T-helper 1 cell treated with Interleukin-12 subunit alpha and Interleukin-12 subunit beta and Interleukin-4 antibody, amounts not matched to agents 30 μg/mL and 1 μg/mL, for 36 hours (primary cell): ENCODE results near the gene CDC5L.
A peak's percentile ranks its signal among the peaks of the same experiment; 100 is the strongest.
"Not testable (repeated sequence)": the region's sequence is repeated elsewhere in the genome, so short reads cannot be mapped to it uniquely, and the experiment has no call there.

ENCODE experiments used
- H3K27ac Mint-ChIP-seq: one replicate; pipeline ENCODE4 v1.8.0; 2021; ENCODE audit warnings: mild to moderate bottlenecking, mixed read lengths
- H3K27me3 Mint-ChIP-seq: one replicate; pipeline ENCODE4 v1.8.0; 2021; ENCODE audit warnings: low read depth, mixed read lengths
- H3K36me3 Mint-ChIP-seq: one replicate; pipeline ENCODE4 v1.8.0; 2021; ENCODE audit warnings: low read depth, mixed read lengths
- H3K4me1 Mint-ChIP-seq: one replicate; pipeline ENCODE4 v1.8.0; 2021; ENCODE audit warnings: low read depth, mixed read lengths
- H3K4me3 Mint-ChIP-seq: one replicate; pipeline ENCODE4 v1.8.0; 2021; ENCODE audit warnings: mild to moderate bottlenecking, moderate library complexity, mixed read lengths
- H3K9me3 Mint-ChIP-seq: one replicate; pipeline ENCODE4 v1.8.0; 2021; ENCODE audit warnings: mixed read lengths

Gene CDC5L

DNA sequence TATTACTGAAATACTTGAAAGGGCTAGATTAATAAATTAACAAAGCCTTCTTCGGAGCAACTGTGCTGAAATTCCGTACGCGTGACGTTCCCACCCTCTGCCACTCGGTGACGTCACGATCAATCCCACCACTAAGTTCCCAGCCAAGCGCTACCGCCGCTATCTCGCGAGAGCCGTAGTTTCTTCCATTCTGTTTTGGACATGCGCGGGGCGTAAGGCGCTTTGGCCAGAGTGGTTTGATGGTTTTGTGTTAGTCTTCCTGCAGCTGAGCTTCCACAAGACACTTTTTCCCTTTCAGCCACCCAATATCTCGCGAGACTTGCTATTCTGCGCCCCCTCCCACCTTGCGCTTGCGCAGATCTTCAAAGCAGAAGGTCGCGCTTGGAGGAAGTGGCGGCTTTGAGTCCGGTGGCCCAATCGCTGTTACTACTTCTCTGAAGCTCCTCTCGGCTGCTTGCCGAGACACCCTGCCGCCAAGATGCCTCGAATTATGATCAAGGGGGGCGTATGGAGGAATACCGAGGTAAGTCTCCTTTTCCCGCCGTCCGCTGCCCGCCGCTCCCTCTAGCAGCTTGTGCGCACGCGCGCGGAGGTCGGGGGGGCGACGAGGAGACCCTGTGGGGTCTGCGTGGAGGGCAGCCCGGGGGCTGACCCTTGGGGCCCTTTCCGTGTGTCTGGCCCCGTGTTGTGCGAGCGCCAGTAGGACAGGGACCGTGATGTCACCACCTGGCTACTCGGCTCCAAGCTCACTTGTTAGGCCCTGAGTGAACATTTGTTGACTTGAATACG, at the start of gene CDC5L:
Gene CDC5L (plus strand): TSS at position 361 of the 789 bp plus-strand sequence. CDS start 118 bp downstream, at position 479.
- peaks cover 39% of the 10 kb centered on the region for H3K4me1 Mint-ChIP-seq
- peaks cover 22% of the 10 kb centered on the region for H3K27me3 Mint-ChIP-seq
- peaks cover 22% of the 10 kb centered on the region for H3K36me3 Mint-ChIP-seq
- H3K9me3 Mint-ChIP-seq: no peaks in the 10 kb centered on the region
- peak within 1 kb of the TSS; percentile 98 for H3K27ac Mint-ChIP-seq
- peak within 1 kb of the TSS; percentile 98 for H3K4me3 Mint-ChIP-seq

DNA sequence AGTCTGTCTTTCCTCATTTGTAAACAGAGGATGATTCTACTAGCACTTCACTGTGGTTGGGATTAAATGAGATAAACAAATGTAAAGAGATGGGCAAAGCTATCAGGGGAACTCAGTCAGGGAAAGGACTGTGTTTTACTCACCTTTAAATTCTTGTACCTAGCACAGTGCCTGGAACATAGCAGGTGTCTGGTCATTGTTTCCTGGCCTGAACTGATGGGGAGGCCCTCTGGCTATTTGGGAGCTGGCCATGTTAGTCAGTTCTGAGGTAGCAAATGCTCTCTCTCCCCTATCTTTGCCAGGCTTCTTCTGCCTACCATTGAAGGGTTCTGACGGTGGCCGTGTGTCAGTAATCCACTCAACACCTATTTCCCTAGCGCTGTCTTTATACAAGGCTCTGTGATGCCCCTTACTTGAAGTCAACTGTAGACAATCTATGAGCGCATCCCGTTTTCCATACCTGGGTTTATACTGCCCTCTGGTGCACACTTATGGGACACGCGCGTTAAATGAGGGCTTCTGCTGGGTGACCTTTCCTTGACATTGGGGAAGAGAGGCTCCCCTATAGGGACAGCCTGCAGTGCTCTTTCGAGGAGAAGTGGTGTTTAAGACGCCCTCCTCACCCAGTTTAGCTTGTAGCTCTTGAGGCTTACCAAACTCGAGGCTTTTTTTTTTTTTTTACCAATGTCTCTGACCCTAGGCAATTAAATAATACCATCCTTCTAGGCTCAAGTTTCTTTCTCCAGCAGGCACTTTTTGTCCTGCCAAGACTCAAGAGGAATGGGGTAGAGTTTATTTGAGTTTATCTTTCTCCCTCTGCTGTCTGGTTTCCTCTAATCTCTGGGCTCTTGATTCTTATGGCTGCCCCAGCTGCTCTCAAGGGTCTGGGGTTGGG, 49.0 kb upstream of the CDC5L start:
- no peaks in the 10 kb centered on the region for H3K36me3 Mint-ChIP-seq
- no peaks in the 10 kb centered on the region for H3K4me1 Mint-ChIP-seq
- peaks cover 27% of the 10 kb centered on the region for H3K27me3 Mint-ChIP-seq
- no peak overlapping the region for H3K4me3 Mint-ChIP-seq
- no peaks in the 10 kb centered on the region for H3K9me3 Mint-ChIP-seq
- H3K27ac Mint-ChIP-seq: no peak overlapping the region

DNA sequence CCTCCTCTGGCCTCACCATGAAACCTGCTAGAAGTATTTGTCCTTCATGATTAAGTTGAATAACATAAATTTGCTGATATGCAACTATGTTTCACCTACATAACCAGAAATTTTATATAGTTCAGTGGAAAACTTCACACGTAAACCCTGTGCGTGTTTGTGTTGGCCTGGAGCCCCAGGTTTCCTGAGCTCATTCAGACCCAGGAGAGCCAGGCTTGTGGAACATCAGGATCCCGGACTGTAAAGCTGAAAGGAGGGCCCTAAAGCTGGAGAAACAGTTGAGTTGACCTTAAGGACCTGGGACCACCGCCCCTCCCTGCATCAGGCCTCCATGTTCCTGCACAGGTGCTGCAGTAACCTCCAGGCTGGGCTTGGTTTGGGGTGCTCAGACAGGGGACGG, 48.2 kb upstream of the CDC5L start:
- H3K4me1 Mint-ChIP-seq: no peaks in the 10 kb centered on the region
- H3K9me3 Mint-ChIP-seq: no peaks in the 10 kb centered on the region

DNA sequence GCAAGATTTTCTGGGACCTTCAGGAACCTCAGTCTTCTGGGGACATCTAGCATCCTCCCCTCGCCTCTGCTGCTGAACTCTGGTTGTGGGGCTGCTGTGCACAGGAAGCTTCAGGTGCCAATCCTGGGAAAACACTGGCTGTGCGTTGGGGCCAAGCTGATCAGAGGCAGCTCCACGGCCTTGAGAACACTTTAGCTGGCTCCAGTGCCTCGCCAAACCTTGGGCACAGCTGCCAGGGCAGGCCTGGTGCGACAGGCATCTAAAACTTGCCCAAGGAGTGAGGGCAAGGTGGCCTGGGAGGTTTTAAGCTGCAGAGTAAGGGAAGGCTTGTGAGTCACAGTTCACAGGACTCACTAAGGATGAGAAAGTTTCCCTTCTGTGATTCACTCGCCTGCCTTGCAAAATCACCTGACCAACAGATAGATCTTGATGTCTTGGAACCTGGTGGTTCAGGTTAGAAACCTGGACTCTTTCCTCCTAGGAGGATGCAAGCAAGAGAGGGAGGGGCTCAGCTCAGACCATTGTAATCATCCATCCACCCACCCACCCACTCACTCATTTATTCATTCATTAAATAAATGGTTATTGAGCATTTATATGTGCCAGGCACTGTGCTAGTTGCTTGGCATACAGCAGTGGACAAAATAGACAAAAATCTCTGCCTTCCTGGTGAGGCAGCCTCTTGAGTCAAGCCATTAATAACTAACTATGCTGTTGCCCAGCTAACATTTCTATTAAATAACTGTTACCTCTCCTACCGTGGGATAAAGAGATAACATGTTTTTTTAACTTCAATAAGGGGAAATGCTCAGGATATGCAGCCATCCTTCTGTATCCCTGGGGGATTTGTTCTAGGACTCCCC, 47.5 kb upstream of the CDC5L start:
- peaks cover 39% of the 10 kb centered on the region for H3K27me3 Mint-ChIP-seq
- H3K4me3 Mint-ChIP-seq: no peak overlapping the region
- H3K36me3 Mint-ChIP-seq: no peaks in the 10 kb centered on the region
- no peak overlapping the region for H3K27ac Mint-ChIP-seq
- H3K9me3 Mint-ChIP-seq: no peaks in the 10 kb centered on the region
- no peaks in the 10 kb centered on the region for H3K4me1 Mint-ChIP-seq

More for the DNA sequence above, 48.2 kb upstream of the CDC5L start:
- H3K4me3 Mint-ChIP-seq: no peak overlapping the region
- H3K36me3 Mint-ChIP-seq: no peaks in the 10 kb centered on the region
- peaks cover 32% of the 10 kb centered on the region for H3K27me3 Mint-ChIP-seq
- no peak overlapping the region for H3K27ac Mint-ChIP-seq

DNA sequence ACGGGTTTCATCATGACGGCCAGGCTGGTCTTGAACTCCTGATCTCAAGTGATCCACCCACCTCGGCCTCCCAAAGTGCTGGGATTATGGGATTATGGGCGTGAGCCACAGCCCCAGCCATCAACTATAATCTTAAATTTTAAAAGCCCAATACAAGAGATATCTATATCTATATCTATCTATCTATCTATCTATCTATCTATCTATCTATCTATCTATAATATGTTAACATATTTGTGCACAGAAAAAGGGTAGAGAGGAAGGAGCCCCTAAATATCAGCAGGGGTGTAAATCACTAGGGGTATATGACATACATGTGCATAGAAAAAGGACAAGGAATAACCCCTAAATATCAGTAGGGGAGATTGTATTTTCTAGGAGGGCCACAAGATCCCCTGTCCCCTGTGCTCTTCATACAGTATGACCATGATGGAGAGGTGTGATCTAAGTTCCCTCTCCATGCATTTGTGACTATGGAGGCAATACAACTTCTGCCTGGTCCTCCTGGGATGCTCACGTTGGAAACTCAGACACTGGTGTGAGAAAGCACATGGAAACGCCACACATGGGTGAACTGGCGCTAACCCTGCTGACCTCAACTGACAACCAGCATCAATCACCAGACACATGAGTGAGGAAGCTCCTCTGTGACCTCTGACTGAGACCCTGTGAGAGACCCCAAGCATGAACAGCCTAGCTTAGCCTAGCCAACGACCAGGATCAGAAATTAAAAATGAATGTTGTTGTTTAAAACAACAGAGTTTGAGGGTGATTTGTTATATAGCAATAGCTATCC, 46.2 kb upstream of the CDC5L start:
- Mint-ChIP-seq H3K27me3 (peaks cover 46% of the 10 kb centered on the region), H3K4me1 (no peaks in the 10 kb centered on the region), H3K36me3 (no peaks in the 10 kb centered on the region), H3K9me3 (no peaks in the 10 kb centered on the region), H3K27ac (no peak overlapping the region), H3K4me3 (no peak overlapping the region)

DNA sequence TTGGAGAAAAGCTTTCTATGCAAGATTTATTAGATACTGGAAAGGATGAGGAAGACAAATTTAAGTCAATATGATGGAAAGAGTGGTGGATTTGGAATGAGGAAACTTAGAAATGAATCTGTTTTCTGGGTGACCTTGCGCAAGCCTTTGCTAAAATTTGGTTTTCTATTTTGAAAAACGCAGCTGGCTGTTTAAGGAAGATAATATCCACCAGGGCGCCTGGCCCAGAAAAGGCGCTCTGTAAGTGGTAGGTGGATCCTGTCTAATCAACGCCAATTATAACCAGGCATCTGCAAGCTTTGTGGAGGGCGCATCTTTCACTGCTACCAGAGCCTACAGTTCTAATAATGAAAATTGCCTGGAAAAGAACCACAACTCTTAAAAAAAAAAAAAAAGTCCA, 45.5 kb upstream of the CDC5L start:
- H3K9me3 Mint-ChIP-seq: no peaks in the 10 kb centered on the region
- H3K36me3 Mint-ChIP-seq: no peaks in the 10 kb centered on the region
- peaks cover 46% of the 10 kb centered on the region for H3K27me3 Mint-ChIP-seq
- H3K27ac Mint-ChIP-seq: no peak overlapping the region
- no peak overlapping the region for H3K4me3 Mint-ChIP-seq
- no peaks in the 10 kb centered on the region for H3K4me1 Mint-ChIP-seq

DNA sequence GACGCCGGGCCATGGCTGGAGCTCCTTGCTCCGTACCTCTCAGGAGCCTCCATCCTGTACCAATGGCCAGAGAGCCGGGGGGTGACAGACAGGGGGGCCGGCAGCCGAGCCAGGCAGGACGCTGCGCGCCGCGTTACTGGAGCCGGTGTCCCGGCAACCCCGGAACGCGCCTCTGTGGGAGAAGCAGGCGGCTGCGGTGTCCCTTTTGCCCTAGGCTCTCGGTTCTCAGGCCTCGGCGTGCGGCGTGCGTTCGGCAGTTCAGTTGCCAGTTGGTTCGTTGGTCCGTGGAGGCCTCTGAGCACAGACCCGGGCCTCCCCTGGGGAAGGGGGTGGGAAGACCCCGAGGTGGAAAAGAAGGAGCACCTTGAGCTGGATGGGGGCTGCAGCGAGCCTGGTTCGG, 45.0 kb upstream of the CDC5L start, which contains the start of gene SPATS1:
Gene SPATS1 (plus strand): TSS at position 162 of the 400 bp plus-strand sequence. CDS start 446 bp downstream, outside the sequence.
- H3K27me3 Mint-ChIP-seq: peaks cover 46% of the 10 kb centered on the region
- H3K36me3 Mint-ChIP-seq: no peaks in the 10 kb centered on the region
- H3K9me3 Mint-ChIP-seq: no peaks in the 10 kb centered on the region
- no peaks in the 10 kb centered on the region for H3K4me1 Mint-ChIP-seq
- no peak within 1 kb of the TSS for H3K4me3 Mint-ChIP-seq
- H3K27ac Mint-ChIP-seq: no peak within 1 kb of the TSS

DNA sequence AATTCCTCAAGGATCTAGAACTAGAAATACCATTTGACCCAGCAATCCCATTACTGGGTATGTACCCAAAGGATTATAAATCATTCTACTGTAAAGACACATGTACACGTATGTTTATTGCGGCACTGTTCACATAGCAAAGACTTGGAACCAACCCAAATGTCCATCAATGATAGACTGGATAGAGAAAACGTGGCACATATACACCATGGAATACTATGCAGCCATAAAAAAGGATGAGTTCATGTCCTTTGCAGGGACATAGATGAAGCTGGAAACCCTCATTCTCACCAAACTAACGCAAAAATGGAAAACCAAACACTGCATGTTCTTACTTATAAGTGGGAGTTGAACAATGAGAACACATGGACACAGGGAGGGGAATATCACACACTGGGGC, 40.7 kb upstream of the CDC5L start:
- not testable (repeated sequence) for H3K27ac Mint-ChIP-seq, H3K4me3 Mint-ChIP-seq, H3K4me1 Mint-ChIP-seq, H3K36me3 Mint-ChIP-seq, H3K9me3 Mint-ChIP-seq
- peaks cover 42% of the 10 kb centered on the region for H3K27me3 Mint-ChIP-seq

DNA sequence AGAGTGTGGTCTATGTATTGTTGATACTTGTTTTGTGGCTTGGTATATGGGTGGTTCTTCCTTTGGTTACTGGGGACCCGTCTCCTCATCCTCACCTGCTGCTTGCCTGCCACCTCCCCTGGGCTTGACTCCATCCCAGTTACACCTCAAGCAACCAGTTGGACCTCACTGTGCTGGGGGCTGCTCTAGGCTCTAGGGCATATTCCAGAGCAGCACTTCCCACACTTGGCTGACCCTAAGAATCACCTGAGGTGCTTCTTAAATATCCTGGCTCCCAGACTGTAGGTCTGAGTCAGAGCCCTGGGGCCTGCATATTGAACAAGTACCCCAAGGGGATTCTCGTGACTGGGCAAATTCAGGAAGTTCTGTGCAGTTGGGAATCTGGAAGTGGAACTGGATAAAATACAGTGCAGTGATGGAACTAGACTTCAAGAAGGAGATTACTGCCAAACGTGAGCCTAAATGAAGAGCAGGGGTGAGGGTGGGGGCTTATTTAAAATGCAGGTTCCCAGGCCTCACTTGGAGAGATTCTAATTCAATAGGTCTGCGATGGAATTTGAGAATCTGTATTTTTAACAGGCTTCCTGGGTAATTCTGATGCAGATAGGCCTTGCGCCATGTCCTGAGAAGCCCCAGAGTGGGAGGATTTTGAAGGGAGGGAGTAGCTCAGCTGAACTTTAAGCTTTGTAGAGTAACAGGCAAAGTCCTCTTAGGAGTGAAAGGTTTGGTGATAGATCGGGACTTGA, 37.4 kb upstream of the CDC5L start:
- Mint-ChIP-seq H3K27me3 (peaks cover 11% of the 10 kb centered on the region), H3K36me3 (no peaks in the 10 kb centered on the region), H3K4me1 (no peaks in the 10 kb centered on the region), H3K27ac (no peak overlapping the region), H3K4me3 (no peak overlapping the region), H3K9me3 (no peaks in the 10 kb centered on the region)

DNA sequence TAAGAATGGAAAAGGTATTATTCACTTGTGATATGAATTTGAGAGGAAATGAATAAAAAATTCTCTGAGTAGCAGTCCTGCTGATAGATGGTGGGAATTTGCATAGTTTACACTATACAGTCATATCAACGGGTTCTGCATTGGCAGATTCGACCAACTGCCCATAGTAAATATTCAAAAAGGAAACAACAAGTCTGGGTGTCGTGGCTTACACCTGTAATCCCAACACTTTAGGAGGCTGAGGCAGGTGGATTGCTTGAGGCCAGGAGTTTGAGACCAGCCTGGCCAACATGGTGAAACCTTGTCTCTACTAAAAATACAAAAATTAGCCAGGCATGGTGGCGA, 36.9 kb upstream of the CDC5L start:
- H3K9me3 Mint-ChIP-seq, H3K4me3 Mint-ChIP-seq, H3K36me3 Mint-ChIP-seq, H3K4me1 Mint-ChIP-seq, H3K27ac Mint-ChIP-seq, H3K27me3 Mint-ChIP-seq: not testable (repeated sequence)

DNA sequence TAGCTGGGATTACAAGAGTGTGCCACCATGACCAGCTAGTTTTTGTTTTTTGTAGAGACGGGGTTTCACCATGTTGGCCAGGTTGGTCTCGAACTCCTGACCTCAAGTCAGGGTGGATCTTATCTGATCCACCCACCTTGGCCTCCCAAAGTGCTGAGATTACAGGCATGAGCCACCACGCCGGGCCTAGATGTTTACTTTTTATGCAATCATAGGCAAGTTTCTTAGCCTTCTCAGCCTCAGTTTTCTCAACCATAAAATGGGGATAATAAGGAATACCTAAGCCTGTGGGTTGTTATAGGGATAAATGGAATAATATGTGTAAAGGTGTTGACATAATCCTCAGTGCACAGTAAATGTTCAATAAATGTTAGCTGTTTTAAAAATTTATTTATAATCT, 35.2 kb upstream of the CDC5L start:
- H3K27me3 Mint-ChIP-seq: peaks cover 18% of the 10 kb centered on the region
- no peak overlapping the region for H3K27ac Mint-ChIP-seq
- no peaks in the 10 kb centered on the region for H3K36me3 Mint-ChIP-seq
- H3K4me1 Mint-ChIP-seq: no peaks in the 10 kb centered on the region
- H3K4me3 Mint-ChIP-seq: no peak overlapping the region
- no peaks in the 10 kb centered on the region for H3K9me3 Mint-ChIP-seq

DNA sequence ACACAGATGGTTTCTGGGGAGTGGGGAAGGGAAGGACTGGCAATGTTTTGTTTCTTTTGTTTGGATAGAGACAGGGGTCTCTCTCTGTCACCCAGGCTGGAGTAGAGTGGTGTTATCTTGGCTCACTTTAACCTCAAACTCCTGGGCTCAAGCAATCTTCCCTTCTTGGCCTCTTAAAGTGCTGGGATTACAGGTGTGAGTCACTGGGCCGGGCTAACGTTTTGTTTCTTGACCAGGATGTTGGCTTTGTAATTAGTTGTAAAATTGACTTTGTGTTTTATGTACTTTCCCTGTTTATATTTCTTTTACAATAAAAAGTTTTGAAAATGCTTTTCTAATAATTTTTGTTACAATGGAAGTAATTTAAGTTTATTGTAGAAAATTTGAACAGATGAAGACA, 34.2 kb upstream of the CDC5L start:
- Mint-ChIP-seq H3K9me3 (no peaks in the 10 kb centered on the region), H3K4me1 (no peaks in the 10 kb centered on the region), H3K27ac (no peak overlapping the region), H3K4me3 (no peak overlapping the region), H3K36me3 (no peaks in the 10 kb centered on the region), H3K27me3 (peaks cover 20% of the 10 kb centered on the region)

DNA sequence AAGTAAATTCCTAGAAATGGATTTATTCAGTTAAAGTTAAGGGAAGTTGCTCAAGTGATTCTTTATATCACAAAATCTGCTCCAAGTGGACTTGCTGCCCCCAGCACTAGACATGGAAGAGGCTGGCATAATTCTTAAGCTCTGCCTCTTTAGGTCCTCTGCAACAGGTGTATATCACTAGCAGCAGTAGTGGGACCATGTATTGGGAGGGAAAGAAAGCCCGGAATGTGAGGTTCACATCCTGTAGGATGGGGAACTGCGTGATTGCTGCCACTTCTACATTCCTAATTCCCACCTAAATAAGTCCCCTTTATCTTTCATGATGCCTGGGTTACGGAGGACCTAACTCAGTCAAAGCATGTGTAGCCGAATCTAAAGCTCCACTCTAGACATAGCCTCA, 31.9 kb upstream of the CDC5L start:
- H3K36me3 Mint-ChIP-seq: no peaks in the 10 kb centered on the region
- H3K27ac Mint-ChIP-seq: no peak overlapping the region
- no peak overlapping the region for H3K4me3 Mint-ChIP-seq
- H3K4me1 Mint-ChIP-seq: no peaks in the 10 kb centered on the region
- H3K9me3 Mint-ChIP-seq: no peaks in the 10 kb centered on the region
- peaks cover 26% of the 10 kb centered on the region for H3K27me3 Mint-ChIP-seq
